ENCODE data around the gene XIRP2.

Gene XIRP2

DNA sequence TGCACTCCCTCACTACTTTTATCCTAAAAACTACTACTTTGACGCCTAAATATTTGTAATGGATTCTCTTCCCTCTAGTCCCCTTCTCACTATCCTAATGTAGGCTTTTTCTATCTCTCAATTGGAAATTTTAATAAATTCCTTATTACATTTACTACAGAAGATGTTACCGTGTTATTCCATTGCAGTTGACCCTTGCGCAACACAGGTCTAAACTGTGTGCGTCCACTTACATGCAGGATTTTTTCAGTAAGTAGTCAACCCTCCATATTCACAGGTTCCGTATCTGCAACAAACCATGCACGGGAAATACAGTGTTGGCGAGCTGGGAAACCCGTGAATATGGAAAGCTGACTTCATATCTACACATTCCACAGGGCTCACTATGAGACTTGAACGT, 239.8 kb downstream of the XIRP2 start:
- Histone ChIP-seq H3K18ac (ENCODE audit: low read length) (no peak overlapping the region), H3K4me3 (ENCODE audit: low read length) (no peak overlapping the region), H2BK5ac (ENCODE audit: low read length) (no peak overlapping the region), H3K27ac (ENCODE audit: low read depth, low read length) (no peak overlapping the region), H3K27me3 (ENCODE audit: insufficient read depth, low read length, poor library complexity) (no peaks in the 10 kb centered on the region), H3K4me1 (ENCODE audit: control insufficient read depth, low read depth, low read length) (no peaks in the 10 kb centered on the region), H3K79me1 (ENCODE audit: low read length) (no peaks in the 10 kb centered on the region), H3K9ac (ENCODE audit: low read length) (no peak overlapping the region), H3K79me2 (ENCODE audit: control insufficient read depth, insufficient read depth, low read length) (no peaks in the 10 kb centered on the region), H4K8ac (ENCODE audit: low read depth, low read length) (no peak overlapping the region), H4K5ac (ENCODE audit: low read length) (no peak overlapping the region), H2BK120ac (ENCODE audit: low read depth, low read length) (no peak overlapping the region), H3K36me3 (ENCODE audit: control insufficient read depth, insufficient read depth, low read length) (no peaks in the 10 kb centered on the region), H2AK5ac (ENCODE audit: low read length) (no peak overlapping the region), H2BK15ac (replicated peaks; ENCODE audit: low read depth) (no peak overlapping the region), H3K23ac (ENCODE audit: low read length) (no peak overlapping the region), H3K56ac (ENCODE audit: low read length) (no peak overlapping the region), H3K4me2 (ENCODE audit: low read length) (no peak overlapping the region), H3K4ac (ENCODE audit: low read depth, low read length) (no peak overlapping the region)
- DNase-seq, result no peak
- no CpG with 5 or more reads among the region's 9 CpGs for WGBS (ENCODE audit: extremely low coverage, insufficient coverage, low lambda C conversion rate)

DNA sequence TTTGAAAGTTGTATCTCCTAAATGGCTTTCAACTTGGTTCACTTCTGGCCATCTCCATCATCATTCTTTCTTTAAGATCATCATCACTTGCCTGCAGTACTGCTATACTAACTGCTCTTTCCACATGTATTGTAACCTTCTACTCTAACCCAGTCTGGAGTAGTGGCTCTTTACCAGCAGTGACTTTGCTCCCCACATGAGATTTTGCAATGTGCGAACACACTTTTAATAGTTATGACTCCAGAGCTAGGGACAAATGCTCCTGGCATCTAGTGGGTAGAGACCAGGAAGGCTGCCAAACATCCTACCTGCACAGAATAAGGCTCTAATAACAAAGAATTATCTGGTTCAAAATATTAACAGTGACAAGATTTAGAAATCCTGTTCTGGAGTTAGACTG, 243.8 kb downstream of the XIRP2 start:
- no peaks in the 10 kb centered on the region for H3K36me3 ChIP-seq (ENCODE audit: control insufficient read depth, insufficient read depth, low read length)
- no peaks in the 10 kb centered on the region for H3K4me1 ChIP-seq (ENCODE audit: control insufficient read depth, low read depth, low read length)
- no peak overlapping the region for H2BK120ac ChIP-seq (ENCODE audit: low read depth, low read length)
- H3K4me2 ChIP-seq (ENCODE audit: low read length), result no peak overlapping the region
- H2BK5ac ChIP-seq (ENCODE audit: low read length), result no peak overlapping the region
- H3K27me3 ChIP-seq (ENCODE audit: insufficient read depth, low read length, poor library complexity), result no peaks in the 10 kb centered on the region
- H4K8ac ChIP-seq (ENCODE audit: low read depth, low read length), result no peak overlapping the region
- no peak overlapping the region for H3K4ac ChIP-seq (ENCODE audit: low read depth, low read length)
- no peak overlapping the region for H4K5ac ChIP-seq (ENCODE audit: low read length)
- no peak overlapping the region for H3K23ac ChIP-seq (ENCODE audit: low read length)
- no peak overlapping the region for H3K56ac ChIP-seq (ENCODE audit: low read length)
- no CpG with 5 or more reads among the region's 1 CpG for WGBS (ENCODE audit: extremely low coverage, insufficient coverage, low lambda C conversion rate)
- no peak for DNase-seq
- H3K79me1 ChIP-seq (ENCODE audit: low read length), result no peaks in the 10 kb centered on the region
- H3K18ac ChIP-seq (ENCODE audit: low read length), result no peak overlapping the region
- H3K9ac ChIP-seq (ENCODE audit: low read length), result no peak overlapping the region
- no peak overlapping the region for H3K4me3 ChIP-seq (ENCODE audit: low read length)
- no peak overlapping the region for H3K27ac ChIP-seq (ENCODE audit: low read depth, low read length)
- H2BK15ac ChIP-seq (replicated peaks; ENCODE audit: low read depth), result no peak overlapping the region
- H2AK5ac ChIP-seq (ENCODE audit: low read length), result no peak overlapping the region
- H3K79me2 ChIP-seq (ENCODE audit: control insufficient read depth, insufficient read depth, low read length), result no peaks in the 10 kb centered on the region

DNA sequence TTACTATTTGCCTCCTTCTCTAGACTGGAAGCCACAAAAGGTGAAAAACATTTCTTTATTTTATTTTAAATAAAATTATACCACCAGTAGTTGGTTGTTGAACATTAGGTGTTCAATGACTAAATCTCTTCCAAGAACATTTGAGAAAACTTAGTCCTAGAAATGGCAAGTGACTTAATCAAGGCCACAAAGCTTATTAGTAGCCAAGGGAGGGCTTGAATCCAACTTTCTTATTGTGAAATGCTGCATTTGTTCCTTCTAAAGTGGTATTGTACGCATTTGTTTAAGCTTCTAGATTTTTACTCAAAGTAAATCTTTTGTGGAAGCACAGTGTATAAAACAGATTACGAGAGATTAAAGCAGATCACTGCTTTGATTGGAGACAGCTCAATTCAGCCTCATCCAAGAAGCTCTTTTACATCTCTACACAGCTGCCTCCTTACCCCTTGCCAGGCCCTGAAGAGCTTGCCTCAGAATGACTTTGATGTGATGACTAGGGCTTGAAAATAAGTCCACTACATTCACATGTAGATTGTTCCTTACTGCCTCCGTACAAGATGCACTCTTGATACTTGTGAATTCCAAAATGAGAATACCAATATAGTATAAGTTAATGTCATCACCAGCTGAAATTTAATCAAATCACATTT, 244.8 kb downstream of the XIRP2 start:
- Histone ChIP-seq H3K4ac (ENCODE audit: low read depth, low read length) (no peak overlapping the region), H3K56ac (ENCODE audit: low read length) (no peak overlapping the region), H3K27ac (ENCODE audit: low read depth, low read length) (no peak overlapping the region), H2BK120ac (ENCODE audit: low read depth, low read length) (no peak overlapping the region), H3K27me3 (ENCODE audit: insufficient read depth, low read length, poor library complexity) (no peaks in the 10 kb centered on the region), H3K18ac (ENCODE audit: low read length) (no peak overlapping the region), H3K4me2 (ENCODE audit: low read length) (no peak overlapping the region), H4K8ac (ENCODE audit: low read depth, low read length) (no peak overlapping the region), H3K23ac (ENCODE audit: low read length) (no peak overlapping the region), H3K4me3 (ENCODE audit: low read length) (no peak overlapping the region), H3K79me1 (ENCODE audit: low read length) (no peaks in the 10 kb centered on the region), H2AK5ac (ENCODE audit: low read length) (no peak overlapping the region), H3K4me1 (ENCODE audit: control insufficient read depth, low read depth, low read length) (no peaks in the 10 kb centered on the region), H3K36me3 (ENCODE audit: control insufficient read depth, insufficient read depth, low read length) (no peaks in the 10 kb centered on the region), H2BK5ac (ENCODE audit: low read length) (no peak overlapping the region), H4K5ac (ENCODE audit: low read length) (no peak overlapping the region), H3K9ac (ENCODE audit: low read length) (no peak overlapping the region), H3K79me2 (ENCODE audit: control insufficient read depth, insufficient read depth, low read length) (no peaks in the 10 kb centered on the region), H2BK15ac (replicated peaks; ENCODE audit: low read depth) (no peak overlapping the region)
- no CpG with 5 or more reads among the region's 3 CpGs for WGBS (ENCODE audit: extremely low coverage, insufficient coverage, low lambda C conversion rate)
- DNase-seq, result no peak

DNA sequence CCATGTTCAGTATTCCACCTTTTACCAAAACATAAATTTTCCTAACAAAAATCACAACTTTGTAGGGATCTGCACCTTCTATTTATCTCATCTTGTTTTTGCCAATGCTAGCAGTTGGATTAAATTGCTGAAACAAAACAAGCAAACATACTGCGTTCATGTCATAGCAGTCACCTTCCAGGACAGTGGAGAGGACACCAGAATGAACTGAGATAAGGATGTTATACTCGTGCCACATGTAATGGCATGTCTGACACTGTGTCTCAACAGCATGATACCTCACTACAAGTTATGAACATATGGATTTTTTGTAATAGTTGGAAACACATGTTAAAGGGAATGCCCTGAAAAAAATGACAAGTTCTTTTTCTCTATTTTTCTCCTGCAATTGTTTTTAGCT, 245.3 kb downstream of the XIRP2 start:
- WGBS (ENCODE audit: extremely low coverage, insufficient coverage, low lambda C conversion rate), result no CpG with 5 or more reads among the region's 2 CpGs
- no peak overlapping the region for H3K27ac ChIP-seq (ENCODE audit: low read depth, low read length)
- H3K4me2 ChIP-seq (ENCODE audit: low read length), result no peak overlapping the region
- H4K8ac ChIP-seq (ENCODE audit: low read depth, low read length), result no peak overlapping the region
- no peak overlapping the region for H2BK15ac ChIP-seq (replicated peaks; ENCODE audit: low read depth)
- no peak overlapping the region for H3K18ac ChIP-seq (ENCODE audit: low read length)
- no peak overlapping the region for H4K5ac ChIP-seq (ENCODE audit: low read length)
- H3K4me1 ChIP-seq (ENCODE audit: control insufficient read depth, low read depth, low read length), result no peaks in the 10 kb centered on the region
- H3K23ac ChIP-seq (ENCODE audit: low read length), result no peak overlapping the region
- no peak overlapping the region for H3K4ac ChIP-seq (ENCODE audit: low read depth, low read length)
- H3K79me1 ChIP-seq (ENCODE audit: low read length), result no peaks in the 10 kb centered on the region
- H2BK5ac ChIP-seq (ENCODE audit: low read length), result no peak overlapping the region
- H3K27me3 ChIP-seq (ENCODE audit: insufficient read depth, low read length, poor library complexity), result no peaks in the 10 kb centered on the region
- no peak overlapping the region for H2BK120ac ChIP-seq (ENCODE audit: low read depth, low read length)
- DNase-seq, result no peak
- H2AK5ac ChIP-seq (ENCODE audit: low read length), result no peak overlapping the region
- H3K36me3 ChIP-seq (ENCODE audit: control insufficient read depth, insufficient read depth, low read length), result no peaks in the 10 kb centered on the region
- H3K4me3 ChIP-seq (ENCODE audit: low read length), result no peak overlapping the region
- H3K56ac ChIP-seq (ENCODE audit: low read length), result no peak overlapping the region
- H3K79me2 ChIP-seq (ENCODE audit: control insufficient read depth, insufficient read depth, low read length), result no peaks in the 10 kb centered on the region
- H3K9ac ChIP-seq (ENCODE audit: low read length), result no peak overlapping the region

DNA sequence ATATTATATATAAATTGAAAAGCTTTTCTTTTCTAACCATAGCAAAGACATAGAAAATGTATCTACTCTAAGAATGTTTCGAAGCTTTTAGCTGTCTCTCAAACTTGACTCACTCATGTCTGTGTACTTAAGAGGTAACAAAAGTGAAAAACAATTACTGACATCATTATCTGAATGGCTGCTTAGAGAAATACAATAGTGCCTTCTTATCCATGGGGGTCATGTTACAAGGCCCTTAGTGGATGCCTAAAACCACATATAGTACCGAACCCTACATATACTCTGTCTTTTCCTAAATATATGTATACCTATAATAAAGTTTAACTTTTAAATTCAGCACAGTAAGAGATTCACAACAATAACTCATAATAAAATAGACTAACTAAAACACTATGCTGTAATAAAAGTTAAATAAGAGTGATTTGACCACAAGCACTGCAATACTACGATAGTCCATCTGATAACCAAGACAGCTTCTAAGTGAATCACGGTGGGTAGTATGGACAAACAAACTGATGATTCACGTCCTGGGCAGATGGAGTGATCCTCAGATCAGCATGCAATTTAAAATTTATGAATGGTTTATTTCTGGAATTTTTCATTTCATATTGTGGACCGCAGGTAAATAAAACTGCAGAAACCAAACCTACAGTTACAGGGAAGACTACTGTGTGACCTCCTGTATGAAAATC, 246.2 kb downstream of the XIRP2 start:
- H2BK5ac ChIP-seq (ENCODE audit: low read length), result no peak overlapping the region
- no peak overlapping the region for H3K4me2 ChIP-seq (ENCODE audit: low read length)
- DNase-seq, result peak; percentile 19
- no peak overlapping the region for H3K9ac ChIP-seq (ENCODE audit: low read length)
- H2BK15ac ChIP-seq (replicated peaks; ENCODE audit: low read depth), result no peak overlapping the region
- no peak overlapping the region for H3K18ac ChIP-seq (ENCODE audit: low read length)
- no peak overlapping the region for H3K4ac ChIP-seq (ENCODE audit: low read depth, low read length)
- H2AK5ac ChIP-seq (ENCODE audit: low read length), result no peak overlapping the region
- H3K79me1 ChIP-seq (ENCODE audit: low read length), result no peaks in the 10 kb centered on the region
- H3K4me1 ChIP-seq (ENCODE audit: control insufficient read depth, low read depth, low read length), result no peaks in the 10 kb centered on the region
- no peaks in the 10 kb centered on the region for H3K27me3 ChIP-seq (ENCODE audit: insufficient read depth, low read length, poor library complexity)
- H4K5ac ChIP-seq (ENCODE audit: low read length), result no peak overlapping the region
- no peaks in the 10 kb centered on the region for H3K79me2 ChIP-seq (ENCODE audit: control insufficient read depth, insufficient read depth, low read length)
- no peak overlapping the region for H3K4me3 ChIP-seq (ENCODE audit: low read length)
- H3K23ac ChIP-seq (ENCODE audit: low read length), result no peak overlapping the region
- H3K27ac ChIP-seq (ENCODE audit: low read depth, low read length), result no peak overlapping the region
- H3K36me3 ChIP-seq (ENCODE audit: control insufficient read depth, insufficient read depth, low read length), result no peaks in the 10 kb centered on the region
- H4K8ac ChIP-seq (ENCODE audit: low read depth, low read length), result no peak overlapping the region
- H3K56ac ChIP-seq (ENCODE audit: low read length), result no peak overlapping the region
- H2BK120ac ChIP-seq (ENCODE audit: low read depth, low read length), result no peak overlapping the region
- WGBS (ENCODE audit: extremely low coverage, insufficient coverage, low lambda C conversion rate), result no CpG with 5 or more reads among the region's 6 CpGs

DNA sequence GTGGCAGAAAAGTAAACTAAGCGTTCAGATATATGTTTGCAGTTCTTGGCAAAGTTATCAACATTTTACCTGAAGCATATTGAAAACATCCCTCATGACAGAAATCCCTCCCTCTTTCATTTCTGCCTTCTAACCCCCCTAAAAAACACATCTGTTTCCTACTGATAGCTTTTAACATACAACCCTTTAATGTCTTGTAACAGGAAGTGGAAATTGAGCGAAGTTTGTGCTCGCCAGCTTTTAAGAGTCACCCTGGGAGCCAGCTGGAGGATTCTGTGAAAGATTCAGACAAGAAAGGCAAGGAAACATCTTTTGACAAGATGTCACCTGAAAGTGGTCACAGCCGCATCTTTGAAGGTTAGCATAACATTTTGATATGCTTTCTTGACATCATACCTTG, 247.4 kb downstream of the XIRP2 start:
- Histone ChIP-seq H3K79me2 (ENCODE audit: control insufficient read depth, insufficient read depth, low read length) (no peaks in the 10 kb centered on the region), H3K9ac (ENCODE audit: low read length) (no peak overlapping the region), H2AK5ac (ENCODE audit: low read length) (no peak overlapping the region), H3K4me3 (ENCODE audit: low read length) (no peak overlapping the region), H3K27me3 (ENCODE audit: insufficient read depth, low read length, poor library complexity) (no peaks in the 10 kb centered on the region), H2BK15ac (replicated peaks; ENCODE audit: low read depth) (no peak overlapping the region), H4K8ac (ENCODE audit: low read depth, low read length) (no peak overlapping the region), H3K56ac (ENCODE audit: low read length) (no peak overlapping the region), H3K4me2 (ENCODE audit: low read length) (no peak overlapping the region), H3K27ac (ENCODE audit: low read depth, low read length) (no peak overlapping the region), H3K36me3 (ENCODE audit: control insufficient read depth, insufficient read depth, low read length) (no peaks in the 10 kb centered on the region), H2BK120ac (ENCODE audit: low read depth, low read length) (no peak overlapping the region), H3K18ac (ENCODE audit: low read length) (no peak overlapping the region), H4K5ac (ENCODE audit: low read length) (no peak overlapping the region), H3K4me1 (ENCODE audit: control insufficient read depth, low read depth, low read length) (no peaks in the 10 kb centered on the region), H2BK5ac (ENCODE audit: low read length) (no peak overlapping the region), H3K23ac (ENCODE audit: low read length) (no peak overlapping the region), H3K4ac (ENCODE audit: low read depth, low read length) (no peak overlapping the region), H3K79me1 (ENCODE audit: low read length) (no peaks in the 10 kb centered on the region)
- DNase-seq, result no peak
- WGBS (ENCODE audit: extremely low coverage, insufficient coverage, low lambda C conversion rate), result no CpG with 5 or more reads among the region's 4 CpGs
